Stimulated activated CD4-positive, alpha-beta T cell treated with anti-CD3 and anti-CD28 coated beads, TNF-alpha, amount 100 ng/mL, for 4 hours (primary cell): Measurements from ENCODE around the gene TMEM14A.
A peak's percentile ranks its signal among the peaks of the same experiment; 100 is the strongest.
"Not testable (repeated sequence)": the region's sequence is repeated elsewhere in the genome, so short reads cannot be mapped to it uniquely, and the experiment has no call there.

Experiments used
- DNase-seq, 3 experiments: peaks; one replicate each; pipeline ENCODE4 v3.0.0-alpha.2; 2020; ENCODE audit warnings: low read depth in 3 of 3

TMEM14A gene

GRCh38 chr6:52697903-52698302 is 27.0 kb downstream of the TMEM14A start:
- no peak for DNase-seq

GRCh38 chr6:52704060-52704459 is 33.1 kb downstream of the TMEM14A start:
- DNase-seq = no peak

- not testable (repeated sequence) for DNase-seq
These were observed 34.0 kb downstream of the TMEM14A start for GRCh38 chr6:52704781-52705502.

- no peak for DNase-seq
These were observed 35.1 kb downstream of the TMEM14A start for GRCh38 chr6:52706001-52706400.

- DNase-seq = no peak
These were observed 37.2 kb downstream of the TMEM14A start for GRCh38 chr6:52707963-52708680.

- no peak for DNase-seq
These were observed 41.2 kb downstream of the TMEM14A start for GRCh38 chr6:52712136-52712535.

- DNase-seq = not testable (repeated sequence)
These were observed 43.8 kb downstream of the TMEM14A start for GRCh38 chr6:52714761-52715160.

GRCh38 chr6:52718550-52718949 is 47.6 kb downstream of the TMEM14A start:
- DNase-seq = no peak

- no peak for DNase-seq
These were observed 49.4 kb downstream of the TMEM14A start for GRCh38 chr6:52720321-52720720.

- no peak for DNase-seq
These were observed 53.1 kb downstream of the TMEM14A start for GRCh38 chr6:52724042-52724405.

GRCh38 chr6:52724406-52725121 is 53.7 kb downstream of the TMEM14A start:
- peak in 2 of 3 experiments; percentile 9 to 10 for DNase-seq

- no peak for DNase-seq
These were observed 54.2 kb downstream of the TMEM14A start for GRCh38 chr6:52725143-52725534.

- DNase-seq = no peak
These were observed 54.8 kb downstream of the TMEM14A start for GRCh38 chr6:52725535-52726192.

- no peak for DNase-seq
These were observed 55.3 kb downstream of the TMEM14A start for GRCh38 chr6:52726193-52726542.

GRCh38 chr6:52726741-52727535 is 56.0 kb downstream of the TMEM14A start:
- DNase-seq = no peak

GRCh38 chr6:52727908-52728307 is 57.0 kb downstream of the TMEM14A start:
- DNase-seq = no peak

GRCh38 chr6:52728394-52728793 is 57.5 kb downstream of the TMEM14A start:
- no peak for DNase-seq

- no peak for DNase-seq
These were observed 58.7 kb downstream of the TMEM14A start for GRCh38 chr6:52729576-52729975.

GRCh38 chr6:52731719-52732118 is 60.8 kb downstream of the TMEM14A start:
- no peak for DNase-seq

- no peak for DNase-seq
These were observed 62.3 kb downstream of the TMEM14A start for GRCh38 chr6:52733172-52733571.

- no peak for DNase-seq
These were observed 63.2 kb downstream of the TMEM14A start for GRCh38 chr6:52734072-52734471.
